Adrenal gland (tissue), 12 donors: ENCODE measurements around the gene PCSK6. TPM values are rescaled to one million over a fixed set of nuclear protein-coding genes. Genes with fewer than 3 reads are reported as not detected.

Source experiments
- DNase-seq, 7 donors: peaks; one replicate each; pipeline ENCODE4 v3.0.0-alpha.2; 2019 to 2020
- H3K27ac ChIP-seq, 5 donors: fragments of 200-600 bp; sonication (generic) in 4 of 5; 1 replicate in 3 of 5; 2 replicates in 2 of 5; pipeline versions ENCODE4 v1.5.1 to v1.8.0; 2016 to 2020; ENCODE audit warnings: mild to moderate bottlenecking in 1 of 5
- H3K27me3 ChIP-seq: fragments of 200-600 bp; 2 replicates; pipeline ENCODE4 v1.8.0; 2021
- H3K36me3 ChIP-seq, 2 donors: fragments of 200-600 bp; replicated peaks in 1 of 2; 1 replicate in 1 of 2; 2 replicates in 1 of 2; pipeline versions ENCODE4 v1.5.1 to v1.8.0; 2018 to 2022
- H3K4me1 ChIP-seq, 2 donors: fragments of 200-600 bp; replicated peaks in 1 of 2; 1 replicate in 1 of 2; 2 replicates in 1 of 2; pipeline versions ENCODE4 v1.5.1 to v1.8.0; 2018 to 2021
- H3K4me3 ChIP-seq, 4 donors: fragments of 200-600 bp; sonication (generic) in 3 of 4; one replicate each; pipeline ENCODE4 v1.5.1; 2016 to 2018
- H3K9me3 ChIP-seq, 3 donors: fragments of 200-600 bp; sonication (generic) in 1 of 3; replicated peaks in 1 of 3; 1 replicate in 2 of 3; 2 replicates in 1 of 3; pipeline versions ENCODE4 v1.5.1 to v1.8.0; 2016 to 2021
- CTCF ChIP-seq, 6 experiments: fragments of 450-650 bp in 4 of 6; fragments of 200-600 bp in 2 of 6; sonication (generic) in 1 of 6; IDR thresholded peaks; 1 replicate in 5 of 6; 2 replicates in 1 of 6; pipeline versions ENCODE4 v1.5.1 to v1.8.0; 2016 to 2021; ENCODE audit warnings: antibody characterized with exemption in 6 of 6, mild to moderate bottlenecking in 2 of 6, moderate library complexity in 1 of 6
- POLR2A ChIP-seq, 2 donors: fragments of 450-650 bp; IDR thresholded peaks; one replicate each; pipeline ENCODE4 v1.6.1; 2017; ENCODE audit warnings: antibody characterized with exemption in 2 of 2, mild to moderate bottlenecking in 2 of 2, moderate library complexity in 1 of 2
- WGBS, 4 donors: extraction: QIAGEN DNeasy Blood & Tissue Kit in 2 of 4; methylation state at CpG; one replicate each; pipeline versions ENCODE4 v1.1.5 to v1.1.7; 2013 to 2017; 5-methylcytosine and 5-hydroxymethylcytosine counted together
- intact Hi-C, 2 donors: fragments of 100-400 bp; cut with DNase I; formaldehyde crosslinking; loops; one replicate each; pipeline versions ENCODE4 v1.14.1 to v1.15.0; 2022 to 2023
- polyA plus RNA-seq, 3 donors: library from polyadenylated mRNA; stranded (reverse); fragments of 200-250 nt in 2 of 3; fragments of 350-450 nt in 1 of 3; fragmentation: Illumina TruSeq in 1 of 3; extraction: RNeasy Lipid Tissue Mini Kit (QIAGEN cat#74804) in 1 of 3; gene quantifications; one replicate each; pipeline ENCODE4 v1.2.3, GENCODE V29; 2013 to 2014
- total RNA-seq, 9 donors: library from RNA; depleted of rRNA in 4 of 9; stranded (reverse); fragments of >200 nt in 4 of 9; fragments of 120-200 nt in 1 of 9; fragmentation: NEBNext Ultra II Directional in 1 of 9; extraction: Animal tissue kit (Norgen Biotek cat#: 25700) in 1 of 9; gene quantifications; one replicate each; pipeline versions ENCODE4 v1.1.0 to v1.2.4, GENCODE V29; 2013 to 2023
- donor health status: healthy with polysubstance abuse.
- donor health status: Bipolar disorder and iron deficiency.
- donor health status: DM: yes; HTN: yes; CAD: no.
- donor health status: DM: no; HTN: no; CAD: no.
- donor health status: DM: no; HTN: no; CAD: no.
- donor health status: DM: yes; HTN: yes; CAD: no.

The PCSK6 gene
- total and polyA plus RNA-seq, 12 donors, result 0.88 to 53.0 (median 5.6) TPM

GRCh38 chr15:101317336-101317872 is 172.1 kb downstream of the PCSK6 start:
- no peak overlapping the region for H3K4me3 ChIP-seq
- no peaks in the 10 kb centered on the region for H3K36me3 ChIP-seq
- DNase-seq, result no peak
- intact Hi-C loops, result no loop called here
- TF ChIP-seq CTCF (IDR thresholded peaks at IDR 0.05) (no peak), POLR2A (IDR thresholded peaks at IDR 0.05) (no peak)
- no peak overlapping the region for H3K27ac ChIP-seq
- 87 to 94% (median 91%) methylated on average over 6 of the region's 6 CpGs for WGBS, 4 donors
- H3K27me3 ChIP-seq, result no peaks in the 10 kb centered on the region
- H3K4me1 ChIP-seq, result no peaks in the 10 kb centered on the region
- H3K9me3 ChIP-seq, result no peaks in the 10 kb centered on the region

- H3K4me1 ChIP-seq, result no peaks in the 10 kb centered on the region
- peak in 4 of 7 donors; percentile 23 to 48 (median 32) for DNase-seq
- H3K36me3 ChIP-seq, result no peaks in the 10 kb centered on the region
- H3K9me3 ChIP-seq, result no peaks in the 10 kb centered on the region
- H3K27ac ChIP-seq, result no peak overlapping the region
- no peaks in the 10 kb centered on the region for H3K27me3 ChIP-seq
- intact Hi-C loops, result no loop called here
- WGBS, 4 donors, result 41 to 69% (median 52%) methylated on average over 5 of the region's 5 CpGs
- TF ChIP-seq POLR2A (IDR thresholded peaks at IDR 0.05), result no peak
- TF ChIP-seq CTCF (IDR thresholded peaks at IDR 0.05), result no peak
- no peak overlapping the region for H3K4me3 ChIP-seq
Observed at GRCh38 chr15:101316529-101316928, 173.0 kb downstream of the PCSK6 start.

GRCh38 chr15:101315736-101316135 is 173.8 kb downstream of the PCSK6 start:
- no peaks in the 10 kb centered on the region for H3K36me3 ChIP-seq
- no peaks in the 10 kb centered on the region for H3K9me3 ChIP-seq
- DNase-seq, result peak in 1 of 7 donors; percentile 7
- TF ChIP-seq CTCF (IDR thresholded peaks at IDR 0.05), result no peak
- TF ChIP-seq POLR2A (IDR thresholded peaks at IDR 0.05), result no peak
- no peaks in the 10 kb centered on the region for H3K27me3 ChIP-seq
- no peaks in the 10 kb centered on the region for H3K4me1 ChIP-seq
- no peak overlapping the region for H3K4me3 ChIP-seq
- intact Hi-C loops, result no loop called here
- H3K27ac ChIP-seq, result no peak overlapping the region
- 91 to 100% (median 92%) methylated on average over 2 to 10 of the region's 10 CpGs; no CpG with 5 or more reads in 1 of the 4 donors for WGBS, 4 donors

GRCh38 chr15:101314336-101315125 is 175.0 kb downstream of the PCSK6 start:
- intact Hi-C loops, result no loop called here
- 84 to 92% (median 89%) methylated on average over 11 to 19 of the region's 19 CpGs for WGBS, 4 donors
- DNase-seq, result no peak
- Histone ChIP-seq H3K27ac (no peak overlapping the region), H3K27me3 (peaks cover 4% of the 10 kb centered on the region), H3K36me3 (no peaks in the 10 kb centered on the region), H3K4me3 (no peak overlapping the region), H3K9me3 (no peaks in the 10 kb centered on the region), H3K4me1 (no peaks in the 10 kb centered on the region)
- TF ChIP-seq POLR2A (IDR thresholded peaks at IDR 0.05) (no peak), CTCF (IDR thresholded peaks at IDR 0.05) (no peak)
